Astrocyte (in vitro differentiated cells and primary cell): ENCODE data around the gene BMPR1A. TPM values are rescaled to one million over a fixed set of nuclear protein-coding genes. Genes with fewer than 3 reads are reported as not detected.

Experiments
- DNase-seq: peaks from one replicate; pipeline ENCODE4 v3.0.0-alpha.2; 2010; ENCODE audit warnings: low read depth
- FAIRE-seq: peaks from 2 replicates; lab custom pipeline; 2011; peaks lifted over from hg19 to GRCh38; lab: Jason Lieb, UNC
- H2AFZ ChIP-seq: 2 replicates; pipeline ENCODE4 v1.6.0; 2012; ENCODE audit warnings: low read depth, low read length, inconsistent platforms
- H3K27ac ChIP-seq: 2 replicates; pipeline ENCODE4 v1.5.1; 2011; ENCODE audit warnings: low read depth, low read length, inconsistent platforms
- H3K27me3 ChIP-seq: 2 replicates; pipeline ENCODE4 v1.6.0; 2011; ENCODE audit warnings: low read length, inconsistent platforms; ENCODE audit not compliant: insufficient read depth
- H3K36me3 ChIP-seq: 2 replicates; pipeline ENCODE4 v1.5.1; 2011; ENCODE audit warnings: low read length, inconsistent platforms; ENCODE audit not compliant: insufficient read depth
- H3K4me1 ChIP-seq: 2 replicates; pipeline ENCODE4 v1.5.1; 2011; ENCODE audit warnings: low read length, inconsistent platforms; ENCODE audit not compliant: insufficient read depth
- H3K4me2 ChIP-seq: 2 replicates; pipeline ENCODE4 v1.6.0; 2012; ENCODE audit warnings: low read length, inconsistent platforms
- H3K4me3 ChIP-seq: 2 replicates; pipeline ENCODE4 v1.5.1; 2011; ENCODE audit warnings: low read depth, mild to moderate bottlenecking, low read length, inconsistent platforms; ENCODE audit not compliant: insufficient read depth
- H3K79me2 ChIP-seq: 2 replicates; pipeline ENCODE4 v1.6.0; 2012; ENCODE audit warnings: mild to moderate bottlenecking, low read length, inconsistent platforms; ENCODE audit not compliant: insufficient read depth
- H3K9ac ChIP-seq: 2 replicates; pipeline ENCODE4 v1.6.0; 2012; ENCODE audit warnings: mild to moderate bottlenecking, low read length, inconsistent platforms
- H3K9me3 ChIP-seq: 2 replicates; pipeline ENCODE4 v1.5.1; 2012; ENCODE audit warnings: low read depth, mild to moderate bottlenecking, low read length, inconsistent platforms; ENCODE audit not compliant: insufficient read depth
- H4K20me1 ChIP-seq: 2 replicates; pipeline ENCODE4 v1.6.0; 2012; ENCODE audit warnings: low read length, inconsistent platforms; ENCODE audit not compliant: insufficient read depth
- H3K27ac Mint-ChIP-seq: one replicate; pipeline ENCODE4 v1.8.0; 2021; ENCODE audit warnings: mild to moderate bottlenecking, mixed read lengths; ENCODE audit not compliant: unreplicated experiment
- H3K27me3 Mint-ChIP-seq: one replicate; pipeline ENCODE4 v1.8.0; 2021; ENCODE audit warnings: low read depth, mixed read lengths; ENCODE audit not compliant: unreplicated experiment
- H3K36me3 Mint-ChIP-seq: one replicate; pipeline ENCODE4 v1.8.0; 2021; ENCODE audit warnings: low read depth, mixed read lengths; ENCODE audit not compliant: unreplicated experiment
- H3K4me1 Mint-ChIP-seq: one replicate; pipeline ENCODE4 v1.8.0; 2021; ENCODE audit warnings: low read depth, mixed read lengths; ENCODE audit not compliant: unreplicated experiment
- H3K4me3 Mint-ChIP-seq: one replicate; pipeline ENCODE4 v1.8.0; 2021; ENCODE audit warnings: mild to moderate bottlenecking, moderate library complexity, mixed read lengths; ENCODE audit not compliant: unreplicated experiment
- H3K9me3 Mint-ChIP-seq: one replicate; pipeline ENCODE4 v1.8.0; 2021; ENCODE audit warnings: mild to moderate bottlenecking, mixed read lengths; ENCODE audit not compliant: unreplicated experiment
- CTCF ChIP-seq: IDR thresholded peaks from 2 replicates; pipeline ENCODE4 v1.5.1; 2011; ENCODE audit warnings: low read depth, mild to moderate bottlenecking, inconsistent platforms, low read length, moderate library complexity; ENCODE audit not compliant: insufficient read depth
- EZH2 ChIP-seq: IDR thresholded peaks from 2 replicates; pipeline ENCODE4 v1.6.1; 2012; ENCODE audit warnings: mild to moderate bottlenecking, low read length, inconsistent platforms; ENCODE audit not compliant: insufficient read depth
- total RNA-seq: library from RNA; stranded (reverse); gene quantifications from 2 replicates; pipeline ENCODE4 v1.2.1, GENCODE V29; 2021

Gene BMPR1A
- total RNA-seq, 1 donor from 2014 or later, result 52.2 TPM

GRCh38 chr10:86848747-86849146, 92.3 kb downstream of the BMPR1A start:
- TF ChIP-seq CTCF, result no peak
- TF ChIP-seq EZH2, result no peak
- H3K27ac ChIP-seq, result no peak overlapping the region
- no peak overlapping the region for H3K9ac ChIP-seq
- no peaks in the 10 kb centered on the region for H3K9me3 ChIP-seq
- H3K36me3 Mint-ChIP-seq, result peaks cover 3% of the 10 kb centered on the region
- no peaks in the 10 kb centered on the region for H3K27me3 ChIP-seq
- H3K4me3 Mint-ChIP-seq, result no peak overlapping the region
- H3K27me3 Mint-ChIP-seq, result no peaks in the 10 kb centered on the region
- H3K4me2 ChIP-seq, result no peak overlapping the region
- H3K27ac Mint-ChIP-seq, result no peak overlapping the region
- DNase-seq, result no peak
- no peaks in the 10 kb centered on the region for H3K36me3 ChIP-seq
- no peaks in the 10 kb centered on the region for H3K9me3 Mint-ChIP-seq
- no peaks in the 10 kb centered on the region for H3K79me2 ChIP-seq
- H3K4me1 Mint-ChIP-seq, result no peaks in the 10 kb centered on the region
- H3K4me1 ChIP-seq, result no peaks in the 10 kb centered on the region
- no peak overlapping the region for H2AFZ ChIP-seq
- H3K4me3 ChIP-seq, result no peak overlapping the region
- FAIRE-seq, result no peak
- H4K20me1 ChIP-seq, result peaks cover 8% of the 10 kb centered on the region

GRCh38 chr10:86849181-86849894, 92.9 kb downstream of the BMPR1A start:
- Histone ChIP-seq H4K20me1 (peaks cover 8% of the 10 kb centered on the region), H3K36me3 (no peaks in the 10 kb centered on the region), H3K4me2 (no peak overlapping the region), H3K79me2 (no peaks in the 10 kb centered on the region), H3K27ac (no peak overlapping the region), H2AFZ (no peak overlapping the region), H3K4me3 (no peak overlapping the region), H3K9me3 (no peaks in the 10 kb centered on the region), H3K4me1 (no peaks in the 10 kb centered on the region), H3K9ac (no peak overlapping the region), H3K27me3 (no peaks in the 10 kb centered on the region)
- H3K27ac Mint-ChIP-seq, result no peak overlapping the region
- H3K4me3 Mint-ChIP-seq, result no peak overlapping the region
- no peaks in the 10 kb centered on the region for H3K4me1 Mint-ChIP-seq
- TF ChIP-seq EZH2, result no peak
- no peak for TF ChIP-seq CTCF
- H3K27me3 Mint-ChIP-seq, result no peaks in the 10 kb centered on the region
- no peak for DNase-seq
- no peak for FAIRE-seq
- peaks cover 6% of the 10 kb centered on the region for H3K36me3 Mint-ChIP-seq
- no peaks in the 10 kb centered on the region for H3K9me3 Mint-ChIP-seq

GRCh38 chr10:86850481-86850880, 94.1 kb downstream of the BMPR1A start:
- H3K4me1 Mint-ChIP-seq, result no peaks in the 10 kb centered on the region
- no peaks in the 10 kb centered on the region for H3K27me3 ChIP-seq
- no peak overlapping the region for H3K27ac Mint-ChIP-seq
- no peaks in the 10 kb centered on the region for H3K4me1 ChIP-seq
- H3K9me3 ChIP-seq, result no peaks in the 10 kb centered on the region
- FAIRE-seq (no peak), DNase-seq (no peak)
- H3K27me3 Mint-ChIP-seq, result no peaks in the 10 kb centered on the region
- no peaks in the 10 kb centered on the region for H3K9me3 Mint-ChIP-seq
- H2AFZ ChIP-seq, result no peak overlapping the region
- no peaks in the 10 kb centered on the region for H3K36me3 ChIP-seq
- no peak overlapping the region for H3K9ac ChIP-seq
- no peak overlapping the region for H3K4me3 Mint-ChIP-seq
- TF ChIP-seq CTCF, result no peak
- TF ChIP-seq EZH2, result no peak
- peaks cover 3% of the 10 kb centered on the region for H3K36me3 Mint-ChIP-seq
- H3K4me2 ChIP-seq, result no peak overlapping the region
- H4K20me1 ChIP-seq, result peaks cover 8% of the 10 kb centered on the region
- H3K27ac ChIP-seq, result no peak overlapping the region
- no peaks in the 10 kb centered on the region for H3K79me2 ChIP-seq
- no peak overlapping the region for H3K4me3 ChIP-seq
